ENCODE data around the gene ADNP2. TPM values are rescaled to one million over a fixed set of nuclear protein-coding genes. Genes with fewer than 3 reads are reported as not detected.

The ADNP2 gene
- total RNA-seq, 4 donors from 2014 or later: 6.2 to 24.0 (median 14.7) TPM

DNA sequence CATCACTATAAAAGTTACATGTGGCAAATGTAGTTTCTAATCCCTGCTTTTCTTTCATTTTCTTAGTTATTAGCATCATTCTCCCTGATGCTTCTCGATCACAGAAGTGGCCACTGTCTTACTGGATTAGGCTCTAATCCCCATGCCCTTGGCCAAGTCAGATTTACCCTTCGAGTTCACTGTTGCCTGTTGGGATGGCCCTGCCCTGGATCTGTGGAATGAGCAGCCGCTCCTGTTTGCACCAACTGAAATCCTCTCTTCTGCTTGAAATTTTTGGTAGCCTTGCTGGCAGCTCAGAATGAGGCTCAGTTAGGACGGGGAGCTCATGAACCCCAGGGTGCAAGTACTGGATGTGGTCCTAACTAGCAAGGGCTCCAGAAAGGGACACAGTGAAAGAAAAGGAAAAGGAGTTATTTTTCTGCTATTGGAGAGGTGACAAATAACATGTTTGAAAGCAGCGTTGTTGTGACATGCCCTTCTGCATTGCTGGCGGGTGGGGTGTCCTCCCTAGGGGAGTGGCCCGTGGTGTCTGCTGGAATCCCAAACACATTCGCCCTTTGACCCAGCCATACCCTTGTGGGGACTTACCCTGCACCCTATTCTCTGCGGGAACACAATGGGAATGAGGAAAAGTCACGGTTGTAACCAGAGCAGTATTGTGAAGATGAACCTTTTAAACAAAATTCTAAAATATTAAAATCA is 40.3 kb upstream of the ADNP2 start:
- H3K27me3 ChIP-seq: no peaks in the 10 kb centered on the region
- no peaks in the 10 kb centered on the region for H3K4me1 ChIP-seq
- H3K27ac ChIP-seq: no peak overlapping the region
- no peak for DNase-seq
- H3K4me3 ChIP-seq: no peak overlapping the region
- intact Hi-C loops (cut with DNase I; ENCODE audit: low total_unique reads): no loop called here
- H3K36me3 ChIP-seq: no peaks in the 10 kb centered on the region
- no peaks in the 10 kb centered on the region for H3K9me3 ChIP-seq
- TF ChIP-seq, protein P1, sequence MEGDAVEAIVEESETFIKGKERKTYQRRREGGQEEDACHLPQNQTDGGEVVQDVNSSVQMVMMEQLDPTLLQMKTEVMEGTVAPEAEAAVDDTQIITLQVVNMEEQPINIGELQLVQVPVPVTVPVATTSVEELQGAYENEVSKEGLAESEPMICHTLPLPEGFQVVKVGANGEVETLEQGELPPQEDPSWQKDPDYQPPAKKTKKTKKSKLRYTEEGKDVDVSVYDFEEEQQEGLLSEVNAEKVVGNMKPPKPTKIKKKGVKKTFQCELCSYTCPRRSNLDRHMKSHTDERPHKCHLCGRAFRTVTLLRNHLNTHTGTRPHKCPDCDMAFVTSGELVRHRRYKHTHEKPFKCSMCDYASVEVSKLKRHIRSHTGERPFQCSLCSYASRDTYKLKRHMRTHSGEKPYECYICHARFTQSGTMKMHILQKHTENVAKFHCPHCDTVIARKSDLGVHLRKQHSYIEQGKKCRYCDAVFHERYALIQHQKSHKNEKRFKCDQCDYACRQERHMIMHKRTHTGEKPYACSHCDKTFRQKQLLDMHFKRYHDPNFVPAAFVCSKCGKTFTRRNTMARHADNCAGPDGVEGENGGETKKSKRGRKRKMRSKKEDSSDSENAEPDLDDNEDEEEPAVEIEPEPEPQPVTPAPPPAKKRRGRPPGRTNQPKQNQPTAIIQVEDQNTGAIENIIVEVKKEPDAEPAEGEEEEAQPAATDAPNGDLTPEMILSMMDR (IDR thresholded peaks at IDR 0.05): no peak
- no peak for TF ChIP-seq POLR2A (IDR thresholded peaks at IDR 0.05)

DNA sequence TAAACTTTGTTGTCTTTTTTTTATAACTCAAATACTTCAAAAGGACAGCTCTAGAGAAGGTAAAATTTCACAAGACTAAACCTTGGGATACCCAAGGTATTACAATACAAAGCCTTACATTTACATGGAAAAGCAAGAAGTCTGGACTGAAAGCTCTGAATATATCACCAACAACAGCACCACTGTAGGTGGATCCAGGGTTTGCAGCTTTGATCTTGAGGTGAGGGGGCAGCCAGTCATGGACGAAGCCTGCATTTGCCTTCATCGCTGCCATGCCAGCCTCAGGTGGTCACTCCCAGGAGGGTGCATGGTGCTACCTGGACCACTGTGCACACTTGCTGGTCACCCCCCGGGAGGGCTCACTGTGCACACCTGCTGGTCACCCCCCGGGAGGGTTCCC is 38.2 kb upstream of the ADNP2 start:
- Histone ChIP-seq H3K27ac (no peak overlapping the region), H3K9me3 (no peaks in the 10 kb centered on the region), H3K4me3 (no peak overlapping the region), H3K4me1 (no peaks in the 10 kb centered on the region), H3K36me3 (no peaks in the 10 kb centered on the region), H3K27me3 (no peaks in the 10 kb centered on the region)
- no peak for TF ChIP-seq POLR2A (IDR thresholded peaks at IDR 0.05)
- TF ChIP-seq, protein P1 (IDR thresholded peaks at IDR 0.05): no peak
- intact Hi-C loops (cut with DNase I; ENCODE audit: low total_unique reads): no loop called here
- no peak for DNase-seq

DNA sequence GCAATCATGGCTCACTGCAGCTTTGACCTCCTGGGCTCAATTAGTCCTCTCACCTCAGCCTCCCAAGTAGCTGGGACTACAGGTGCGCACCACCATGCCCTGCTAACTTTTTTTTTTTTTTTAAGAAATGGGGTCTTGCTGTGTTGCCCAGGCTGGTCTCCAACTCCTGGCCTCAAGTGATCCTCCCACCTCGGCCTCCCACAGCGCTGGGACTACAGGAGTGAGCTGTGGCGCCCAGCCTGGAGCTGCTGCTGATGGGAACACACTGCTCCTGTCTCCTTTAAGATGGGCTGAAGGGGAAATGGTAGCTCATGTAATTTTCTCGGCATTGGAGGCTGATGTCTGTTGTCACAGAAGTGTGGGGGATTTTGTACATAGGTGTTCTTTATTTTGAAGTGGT is 34.9 kb upstream of the ADNP2 start:
- Histone ChIP-seq H3K27ac (no peak overlapping the region), H3K4me3 (no peak overlapping the region), H3K36me3 (no peaks in the 10 kb centered on the region), H3K9me3 (no peaks in the 10 kb centered on the region), H3K27me3 (no peaks in the 10 kb centered on the region), H3K4me1 (no peaks in the 10 kb centered on the region)
- intact Hi-C loops (cut with DNase I; ENCODE audit: low total_unique reads): no loop called here
- DNase-seq: no peak
- TF ChIP-seq, protein P1 (IDR thresholded peaks at IDR 0.05): no peak

GRCh38 chr18:80074697-80075096 is 34.4 kb upstream of the ADNP2 start:
- H3K4me1 ChIP-seq: no peaks in the 10 kb centered on the region
- no peaks in the 10 kb centered on the region for H3K36me3 ChIP-seq
- intact Hi-C loops (cut with DNase I; ENCODE audit: low total_unique reads): no loop called here
- no peak overlapping the region for H3K4me3 ChIP-seq
- H3K9me3 ChIP-seq: no peaks in the 10 kb centered on the region
- DNase-seq: no peak
- H3K27ac ChIP-seq: no peak overlapping the region
- no peak for TF ChIP-seq POLR2A (IDR thresholded peaks at IDR 0.05)
- no peaks in the 10 kb centered on the region for H3K27me3 ChIP-seq

- H3K4me1 ChIP-seq: no peaks in the 10 kb centered on the region
- H3K4me3 ChIP-seq: no peak overlapping the region
- no peaks in the 10 kb centered on the region for H3K27me3 ChIP-seq
- no peak for TF ChIP-seq POLR2A (IDR thresholded peaks at IDR 0.05)
- TF ChIP-seq, protein P1 (IDR thresholded peaks at IDR 0.05): no peak
- no peaks in the 10 kb centered on the region for H3K9me3 ChIP-seq
- intact Hi-C loops (cut with DNase I; ENCODE audit: low total_unique reads): no loop called here
- H3K36me3 ChIP-seq: no peaks in the 10 kb centered on the region
- no peak for DNase-seq
- no peak overlapping the region for H3K27ac ChIP-seq
Observed at GRCh38 chr18:80075940-80076339, 33.1 kb upstream of the ADNP2 start.

DNA sequence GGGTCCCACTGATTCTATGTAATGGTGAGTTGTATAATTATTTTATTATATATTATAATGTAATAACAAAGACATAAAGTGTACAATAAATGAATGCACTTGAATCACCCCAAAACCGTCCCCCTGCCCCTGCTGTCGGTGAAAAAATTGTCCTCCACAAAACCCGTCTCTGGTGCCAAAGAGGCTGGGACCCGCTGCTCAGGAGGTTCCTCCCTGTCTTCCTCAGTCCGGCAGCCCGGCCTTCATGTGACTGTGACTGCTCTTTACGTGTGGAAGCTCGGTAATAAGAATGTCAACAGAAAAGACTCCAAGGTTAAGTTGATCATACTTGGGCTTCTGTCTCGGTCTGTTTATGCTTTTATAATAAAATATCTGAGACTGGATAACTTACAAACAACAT is 32.7 kb upstream of the ADNP2 start:
- no peak overlapping the region for H3K4me3 ChIP-seq
- H3K27me3 ChIP-seq: no peaks in the 10 kb centered on the region
- no peaks in the 10 kb centered on the region for H3K9me3 ChIP-seq
- TF ChIP-seq POLR2A (IDR thresholded peaks at IDR 0.05): no peak
- TF ChIP-seq, protein P1 (IDR thresholded peaks at IDR 0.05): no peak
- intact Hi-C loops (cut with DNase I; ENCODE audit: low total_unique reads): no loop called here
- H3K27ac ChIP-seq: no peak overlapping the region
- no peaks in the 10 kb centered on the region for H3K4me1 ChIP-seq
- no peak for DNase-seq
- no peaks in the 10 kb centered on the region for H3K36me3 ChIP-seq
